HepG2 (cell line): Measurements from ENCODE around the gene STOM. TPM values are rescaled to one million over a fixed set of nuclear protein-coding genes. Genes with fewer than 3 reads are reported as not detected.

Experiments used
- ATAC-seq: fragments of 200-7000 bp; cut with Tn5 transposase; 3 replicates; pipeline ENCODE4 v1.9.1; 2020; ENCODE audit warnings: mild to moderate bottlenecking, moderate library complexity
- BruUV-seq: library from RNA; stranded (reverse); fragments of 400-500 nt; replicated peaks from 2 replicates; lab custom pipeline; 2021; lab: Mats Ljungman, UMichigan
- CTCF ChIA-PET: fragments of 300-600 bp; formaldehyde crosslinking; extraction: SDS; loops from one replicate; lab custom pipeline; 2021; ENCODE audit warnings: low total read pairs, inconsistent platforms, low intra/inter-chr PET ratio; lab: Yijun Ruan, JAX
- POLR2A ChIA-PET: fragments of 350-600 bp; sonication (Branson Sonifier 250); formaldehyde crosslinking; loops from one replicate; lab custom pipeline; 2020; ENCODE audit warnings: antibody characterized with exemption, inconsistent platforms; lab: Yijun Ruan, JAX
- DNase-seq: peaks from one replicate; pipeline ENCODE4 v3.0.0-alpha.2; 2015; ENCODE audit warnings: low spot score
- FAIRE-seq: peaks from 3 replicates; lab custom pipeline; 2011; peaks lifted over from hg19 to GRCh38; lab: Jason Lieb, UNC
- H2AFZ ChIP-seq: one replicate; pipeline ENCODE4 v1.6.1; 2011; ENCODE audit warnings: low read length, inconsistent platforms
- H3K27ac ChIP-seq: fragments of 300-600 bp; 3 replicates; pipeline ENCODE4 v1.8.0; 2011; ENCODE audit warnings: mixed run types, mild to moderate bottlenecking, mixed read lengths, low read length, inconsistent platforms; ENCODE audit not compliant: insufficient read depth; ENCODE audit errors: extremely low read length
- H3K27me3 ChIP-seq, 2 experiments: fragments of 200-600 bp in 1 of 2; 2 replicates in 1 of 2; 3 replicates in 1 of 2; pipeline versions ENCODE4 v1.6.0 to v1.8.0; 2011; ENCODE audit warnings: low read length in 2 of 2, mild to moderate bottlenecking in 2 of 2, moderate library complexity in 2 of 2, inconsistent platforms in 1 of 2; ENCODE audit not compliant: insufficient read depth in 2 of 2, control insufficient read depth in 1 of 2
- H3K36me3 ChIP-seq, 2 experiments: fragments of 200-600 bp in 1 of 2; replicated peaks in 1 of 2; 2 replicates in 1 of 2; 3 replicates in 1 of 2; pipeline versions ENCODE4 v1.5.1 to v1.8.0; 2011; ENCODE audit warnings: low read length in 2 of 2, inconsistent platforms in 1 of 2; ENCODE audit not compliant: insufficient read depth in 2 of 2, control insufficient read depth in 1 of 2
- H3K4me1 ChIP-seq: 2 replicates; pipeline ENCODE4 v1.5.1; 2012; ENCODE audit warnings: low read length, inconsistent platforms; ENCODE audit not compliant: insufficient read depth
- H3K4me2 ChIP-seq: 2 replicates; pipeline ENCODE4 v1.6.0; 2011; ENCODE audit warnings: low read depth, low read length, inconsistent platforms
- H3K4me3 ChIP-seq, 3 experiments: fragments of 200-600 bp in 1 of 3; sonication (generic), shearing (Covaris generic) in 1 of 3; replicated peaks in 1 of 3; 2 replicates each; pipeline ENCODE4 v1.5.1; 2011 to 2016; ENCODE audit warnings: low read length in 3 of 3, inconsistent platforms in 2 of 3, low read depth in 2 of 3, mild to moderate bottlenecking in 2 of 3, control low read depth in 1 of 3, mixed read lengths in 1 of 3; ENCODE audit not compliant: insufficient read depth in 1 of 3
- H3K79me2 ChIP-seq: one replicate; pipeline ENCODE4 v1.6.1; 2011; ENCODE audit warnings: low read length, inconsistent platforms; ENCODE audit not compliant: insufficient read depth
- H3K9ac ChIP-seq: 2 replicates; pipeline ENCODE4 v1.6.0; 2011; ENCODE audit warnings: mild to moderate bottlenecking, low read depth, low read length, inconsistent platforms; ENCODE audit not compliant: insufficient read depth
- H3K9me3 ChIP-seq: 2 replicates; pipeline ENCODE4 v1.5.1; 2012; ENCODE audit warnings: mild to moderate bottlenecking, low read length
- H4K20me1 ChIP-seq: 2 replicates; pipeline ENCODE4 v1.6.0; 2011; ENCODE audit warnings: inconsistent platforms, mild to moderate bottlenecking, low read length, moderate library complexity; ENCODE audit not compliant: insufficient read depth
- ATF1 ChIP-seq: IDR thresholded peaks from 2 replicates; pipeline ENCODE4 v1.6.1; 2016; ENCODE audit warnings: mild to moderate bottlenecking, control low read depth
- IKZF4 ChIP-seq: sonication (generic); formaldehyde crosslinking; IDR thresholded peaks from 2 replicates; pipeline ENCODE4 v1.5.1; 2020; ENCODE audit warnings: borderline replicate concordance, mild to moderate bottlenecking, low read depth, missing genetic modification reagents; ENCODE audit errors: not compliant biosample characterization
- ZNF251 ChIP-seq: sonication (generic); formaldehyde crosslinking; IDR thresholded peaks from 2 replicates; pipeline ENCODE4 v1.9.0; 2021; ENCODE audit warnings: mild to moderate bottlenecking, missing genetic modification reagents
- ZNF331 ChIP-seq: sonication (generic); formaldehyde crosslinking; IDR thresholded peaks from 2 replicates; pipeline ENCODE4 v1.4.0; 2020; ENCODE audit warnings: missing genetic modification reagents
- ZNF761 ChIP-seq: sonication (generic); formaldehyde crosslinking; conservative IDR thresholded peaks from 2 replicates; pipeline ENCODE4 v1.4.0; 2020; ENCODE audit warnings: mild to moderate bottlenecking, missing genetic modification reagents
- WGBS: methylation state at CpG from one replicate; pipeline ENCODE4 v1.1.6; 2017; ENCODE audit warnings: low lambda C conversion rate; 5-methylcytosine and 5-hydroxymethylcytosine counted together
- in situ Hi-C: cut with HindIII; loops from 2 replicates; pipeline ENCODE4 v1.10.0; 2017; ENCODE audit warnings: low pct_unique_long_range_greater_than_20kb; ENCODE audit not compliant: extremely low pct_ligation_motif_present
- intact Hi-C: fragments of 100-400 bp; cut with micrococcal nuclease; formaldehyde crosslinking; loops from one replicate; pipeline ENCODE4 v1.10.0; 2022; ENCODE audit not compliant: unreplicated experiment
- polyA plus RNA-seq, 8 experiments: library from polyadenylated mRNA; depleted of rRNA in 3 of 8; stranded (reverse) in 7 of 8; unstranded in 1 of 8; fragments of >200 nt; fragmentation: Illumina TruSeq in 4 of 8; extraction: Trizol in 4 of 8; gene quantifications; 2 replicates each; pipeline versions ENCODE4 v1.2.1 to v1.2.3, GENCODE V29; 2011 to 2016; ENCODE audit warnings: low read depth in 4 of 8, missing spikeins in 1 of 8, mixed read lengths in 1 of 8; ENCODE audit not compliant: insufficient read depth in 1 of 8
- total RNA-seq, 5 experiments: library from RNA; depleted of rRNA; stranded (reverse); fragments of >200 nt; fragmentation: Illumina TruSeq; extraction: Trizol; gene quantifications; 2 replicates each; pipeline ENCODE4 v1.2.3, GENCODE V29; 2016; ENCODE audit warnings: low read depth in 1 of 5
- TF ChIP-seq, protein P1 (sequence below): sonication (generic); formaldehyde crosslinking; IDR thresholded peaks from 2 replicates; pipeline ENCODE4 v1.5.0; 2020; ENCODE audit warnings: missing genetic modification reagents

Gene STOM
- total and polyA plus RNA-seq, 2 of the 13 experiments (the other 11 are each of a cell fraction or from before 2014, with no cell fraction given): 43.6 to 165 TPM

DNA sequence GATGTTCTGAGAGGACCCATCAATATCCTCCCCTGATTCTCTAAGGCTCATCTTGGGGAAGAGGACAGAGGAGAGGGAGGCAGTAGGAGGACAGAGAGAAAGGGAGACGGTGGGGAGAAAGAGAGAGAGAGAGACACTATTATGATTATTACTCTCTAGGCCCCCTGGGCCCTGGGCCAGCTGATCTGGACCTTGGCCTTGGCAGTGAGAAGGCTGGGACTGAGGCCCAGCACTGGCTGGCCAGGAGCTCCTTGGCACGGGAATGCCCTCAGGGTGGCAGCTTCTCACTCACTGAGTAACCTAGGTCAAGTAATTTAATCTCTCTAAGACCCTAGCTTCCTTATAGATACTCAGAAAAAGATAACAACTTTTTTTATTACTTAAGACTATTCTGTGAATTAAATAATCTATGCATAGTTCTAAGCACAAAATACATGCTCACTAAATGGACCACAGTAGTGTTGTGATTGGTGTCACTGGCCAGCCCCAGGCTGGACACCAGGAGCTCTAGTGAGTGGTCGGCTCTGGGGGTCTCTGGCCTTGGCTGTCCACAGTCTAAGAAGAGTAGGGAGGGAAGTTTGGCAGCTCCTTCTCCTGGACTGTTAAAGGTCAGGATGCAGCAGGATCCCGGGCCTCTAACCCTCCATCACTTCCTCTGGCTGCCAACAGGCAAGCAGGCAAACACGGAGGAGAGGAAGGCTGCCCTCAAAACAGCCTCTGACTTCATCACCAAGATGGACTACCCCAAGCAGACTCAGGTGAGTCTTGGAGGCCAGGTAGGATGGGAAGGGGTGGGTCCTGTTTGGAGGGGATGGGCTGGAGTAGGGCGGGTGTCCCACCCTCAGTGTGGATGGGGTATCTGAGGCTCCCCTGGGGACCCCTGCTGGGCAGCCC, 52.1 kb downstream of the STOM start:
- H4K20me1 ChIP-seq: no peaks in the 10 kb centered on the region; the same call in 1 of the 2 replicates
- no peak for DNase-seq
- no peak for FAIRE-seq
- TF ChIP-seq IKZF4 (CRISPR knock-in tag) (no peak), ZNF331 (CRISPR knock-in tag) (no peak), ATF1 (CRISPR knock-in tag) (no peak), ZNF251 (CRISPR knock-in tag) (no peak), ZNF761 (CRISPR knock-in tag) (no peak)
- TF ChIP-seq, protein P1, sequence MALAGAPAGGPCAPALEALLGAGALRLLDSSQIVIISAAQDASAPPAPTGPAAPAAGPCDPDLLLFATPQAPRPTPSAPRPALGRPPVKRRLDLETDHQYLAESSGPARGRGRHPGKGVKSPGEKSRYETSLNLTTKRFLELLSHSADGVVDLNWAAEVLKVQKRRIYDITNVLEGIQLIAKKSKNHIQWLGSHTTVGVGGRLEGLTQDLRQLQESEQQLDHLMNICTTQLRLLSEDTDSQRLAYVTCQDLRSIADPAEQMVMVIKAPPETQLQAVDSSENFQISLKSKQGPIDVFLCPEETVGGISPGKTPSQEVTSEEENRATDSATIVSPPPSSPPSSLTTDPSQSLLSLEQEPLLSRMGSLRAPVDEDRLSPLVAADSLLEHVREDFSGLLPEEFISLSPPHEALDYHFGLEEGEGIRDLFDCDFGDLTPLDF (CRISPR knock-in tag): no peak
- no peaks in the 10 kb centered on the region for H3K79me2 ChIP-seq
- no TSS peak for BruUV-seq
- no peak overlapping the region for H2AFZ ChIP-seq
- WGBS: 97% methylated on average over 5 of the region's 6 CpGs
- H3K9me3 ChIP-seq: no peaks in the 10 kb centered on the region
- no peak overlapping the region for H3K27ac ChIP-seq
- CTCF ChIA-PET: interaction anchor here (1.2 to 1.3 kb wide), 2 partner anchors 39 to 83 kb away, joined by 3 read pairs; no protein-coding TSS in a partner anchor
- no peaks in the 10 kb centered on the region for H3K27me3 ChIP-seq
- no peak overlapping the region for H3K4me3 ChIP-seq
- in situ Hi-C loops: loop anchor here (5.0 kb wide), 2 partner anchors 79 to 106 kb away; no protein-coding TSS in a partner anchor
- POLR2A ChIA-PET: interaction anchor here (0.7 to 2.7 kb wide), 6 partner anchors 14 to 81 kb away, joined by 3 to 9 read pairs (median 4); no protein-coding TSS in a partner anchor
- no peak overlapping the region for H3K9ac ChIP-seq
- no peak overlapping the region for H3K4me2 ChIP-seq
- H3K36me3 ChIP-seq: peaks cover 35 to 56% of the 10 kb centered on the region in 2 experiments
- intact Hi-C loops: loop anchor here (5.0 kb wide), 1 partner anchor 41 kb away; no protein-coding TSS in a partner anchor
- ATAC-seq: no peak
- peaks cover 28% of the 10 kb centered on the region for H3K4me1 ChIP-seq
